H1 (cell line): ENCODE measurements around the gene MGST2. TPM values are rescaled to one million over a fixed set of nuclear protein-coding genes. Genes with fewer than 3 reads are reported as not detected.

ENCODE experiments used
- CHD7 ChIP-seq: fragments of 300-600 bp; sonication (generic); IDR thresholded peaks from 2 replicates; pipeline ENCODE4 v1.7.1; 2012; ENCODE audit warnings: low read length, moderate library complexity, mild to moderate bottlenecking, inconsistent platforms; ENCODE audit not compliant: insufficient replicate concordance
- CTBP2 ChIP-seq: IDR thresholded peaks from 2 replicates; pipeline ENCODE4 v1.7.0; 2011; ENCODE audit warnings: borderline replicate concordance, mild to moderate bottlenecking, moderate library complexity, mixed read lengths, low read length; ENCODE audit not compliant: insufficient read depth, insufficient read length
- EP300 ChIP-seq, 2 experiments: IDR thresholded peaks; 1 replicate in 1 of 2; 2 replicates in 1 of 2; pipeline ENCODE4 v1.6.1; 2011 to 2012; ENCODE audit warnings: low read depth in 2 of 2, low read length in 2 of 2, mild to moderate bottlenecking in 2 of 2, borderline replicate concordance in 1 of 2, inconsistent platforms in 1 of 2, moderate library complexity in 1 of 2
- polyA plus RNA-seq, 7 experiments: library from polyadenylated mRNA; depleted of rRNA in 3 of 7; stranded (reverse) in 5 of 7; unstranded in 2 of 7; fragments of >200 nt in 5 of 7; fragments of 200-250 nt in 2 of 7; gene quantifications; 1 replicate in 5 of 7; 2 replicates in 1 of 7; 4 replicates in 1 of 7; pipeline versions ENCODE4 v1.2.1 to v1.2.3, GENCODE V29; 2011 to 2013; ENCODE audit warnings: missing spikeins in 2 of 7, mixed read lengths in 2 of 7
- total RNA-seq: library from RNA; stranded (reverse); fragmentation: NEBNext Ultra II Directional; extraction: Animal tissue kit (Norgen Biotek cat#: 25700); gene quantifications from 2 replicates; pipeline ENCODE4 v1.2.1, GENCODE V29; 2021

The MGST2 gene
- total and polyA plus RNA-seq, 2 of the 8 experiments (the other 6 are each of a cell fraction or from before 2014, with no cell fraction given) = 8.0 to 13.6 TPM

- TF ChIP-seq CHD7 (no peak), EP300 (IDR thresholded peaks at IDR 0.05; ENCODE audit: borderline replicate concordance in 1 of 2, low read depth in 2 of 2, low read length in 2 of 2) (no peak), CTBP2 (no peak)
Observed at GRCh38 chr4:139745111-139745639, 79.6 kb downstream of the MGST2 start (continued).
